Measurements from ENCODE around the gene CREB3L1. TPM values are rescaled to one million over a fixed set of nuclear protein-coding genes. Genes with fewer than 3 reads are reported as not detected.

Gene CREB3L1
- total and polyA plus RNA-seq, 2 of the 13 experiments (the other 11 are each of a cell fraction or from before 2014, with no cell fraction given), result not detected

- TF ChIP-seq ZNF407 (CRISPR knock-in tag; IDR thresholded peaks at IDR 0.05; ENCODE audit: not compliant biosample characterization) (no peak), MXI1 (IDR thresholded peaks at IDR 0.05; ENCODE audit: borderline replicate concordance, low read depth, low read length) (peak; percentile 22; the same call in 1 of the 3 replicates), CEBPB (IDR thresholded peaks at IDR 0.05; ENCODE audit: borderline replicate concordance, low read depth, low read length) (peak; percentile 26; the same call in 1 of the 2 replicates), ZBTB26 (CRISPR knock-in tag; IDR thresholded peaks at IDR 0.05; ENCODE audit: borderline replicate concordance) (no peak), ATF2 (CRISPR knock-in tag; IDR thresholded peaks at IDR 0.05) (no peak), ARID4A (CRISPR knock-in tag; IDR thresholded peaks at IDR 0.05; ENCODE audit: borderline replicate concordance) (no peak), GATA4 (IDR thresholded peaks at IDR 0.05; ENCODE audit: borderline replicate concordance, low read depth) (no peak), ZMYM4 (CRISPR knock-in tag; IDR thresholded peaks at IDR 0.05) (no peak), FOXO4 (CRISPR knock-in tag; conservative IDR thresholded peaks at IDR 0.05) (no peak), SNAI1 (CRISPR knock-in tag; IDR thresholded peaks at IDR 0.05; ENCODE audit: borderline replicate concordance) (no peak), SMC3 (IDR thresholded peaks at IDR 0.05; ENCODE audit: low read length) (peak; percentile 86), ZFP36L2 (CRISPR knock-in tag; IDR thresholded peaks at IDR 0.05) (no peak), CBFB (CRISPR knock-in tag; IDR thresholded peaks at IDR 0.05) (no peak)
These were observed 29.8 kb upstream of the CREB3L1 start (continued) for GRCh38 chr11:46247659-46248058.
